Activated CD4-positive, alpha-beta T cell treated with anti-CD3 and anti-CD28 coated beads, Interleukin-2, amount 50 U/mL, for 24 hours (primary cell): Measurements from ENCODE around the gene RPL5.

ENCODE experiments used
- DNase-seq, 2 donors: peaks; one replicate each; pipeline ENCODE4 v3.0.0-alpha.2; 2020; ENCODE audit warnings: low read depth in 1 of 2, low spot score in 1 of 2

The RPL5 gene

DNA sequence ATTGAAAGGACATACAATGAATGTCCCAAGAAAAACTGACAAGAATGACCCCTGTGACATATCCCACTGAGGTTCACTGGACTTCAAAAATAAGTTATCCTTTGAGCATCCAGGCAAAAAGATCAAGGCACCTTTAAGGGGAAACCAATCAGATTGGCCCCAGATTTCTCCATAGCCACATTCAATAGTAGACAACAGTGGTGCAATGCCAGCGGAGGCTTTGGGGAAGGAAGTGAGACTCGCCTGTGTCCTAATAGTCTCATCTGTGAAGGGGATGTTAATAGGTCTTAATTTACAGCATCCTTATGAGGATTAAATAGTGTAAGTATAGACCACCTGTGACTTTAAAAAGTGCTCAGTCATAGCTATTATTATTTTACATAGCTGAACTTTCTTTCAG is 21.5 kb downstream of the RPL5 start:
- no peak for DNase-seq

DNA sequence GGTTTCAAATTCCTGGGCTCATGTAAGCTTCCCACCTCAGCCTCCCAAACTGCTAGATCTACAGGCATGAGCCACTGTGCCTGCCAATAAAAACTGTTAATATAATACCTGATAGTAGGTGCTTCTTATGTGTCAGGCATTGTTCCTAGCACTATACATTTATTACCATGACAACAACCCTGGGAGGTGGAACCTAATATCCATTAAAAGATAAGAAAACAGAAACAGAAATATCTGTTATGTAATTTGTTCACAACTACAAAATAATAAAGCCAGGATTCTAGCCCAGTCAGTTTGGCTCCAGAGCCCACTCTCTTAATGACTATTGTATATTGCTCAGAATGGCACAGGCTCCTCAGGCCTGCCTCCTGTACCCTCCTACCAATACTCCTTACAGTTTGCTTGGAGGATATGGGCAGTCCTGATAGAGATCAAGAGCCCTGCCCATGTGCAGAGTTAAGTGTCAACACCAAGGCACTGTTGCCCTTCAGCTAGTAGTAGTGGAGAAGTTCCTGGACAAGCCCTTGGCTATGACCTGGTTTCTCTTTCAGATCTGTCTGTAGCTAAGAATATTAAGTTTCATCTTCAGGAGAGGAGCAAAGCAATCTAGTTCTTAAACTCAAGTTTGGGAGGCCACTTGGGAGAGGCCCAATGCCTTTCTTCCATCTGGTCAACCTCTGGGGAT is 22.4 kb downstream of the RPL5 start:
- DNase-seq = no peak

DNA sequence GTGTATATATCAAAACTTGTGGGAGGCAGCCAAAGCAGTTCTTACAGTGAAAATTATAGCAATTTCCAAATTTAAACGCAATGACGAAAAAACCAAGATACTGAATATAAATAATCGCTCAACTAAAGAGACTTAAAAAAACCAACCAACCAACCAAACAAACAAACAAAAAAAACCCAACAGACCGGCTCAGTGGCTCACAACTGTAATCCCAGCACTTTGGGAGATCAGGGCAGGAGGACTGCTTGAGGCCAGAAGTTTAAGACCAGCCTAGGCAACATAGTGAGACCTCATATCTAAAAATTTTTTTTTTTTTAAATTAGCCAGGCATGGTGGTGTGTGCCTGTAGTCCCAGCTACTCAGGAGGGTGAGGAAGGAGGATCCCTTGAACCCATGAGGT is 23.4 kb downstream of the RPL5 start:
- DNase-seq = no peak

DNA sequence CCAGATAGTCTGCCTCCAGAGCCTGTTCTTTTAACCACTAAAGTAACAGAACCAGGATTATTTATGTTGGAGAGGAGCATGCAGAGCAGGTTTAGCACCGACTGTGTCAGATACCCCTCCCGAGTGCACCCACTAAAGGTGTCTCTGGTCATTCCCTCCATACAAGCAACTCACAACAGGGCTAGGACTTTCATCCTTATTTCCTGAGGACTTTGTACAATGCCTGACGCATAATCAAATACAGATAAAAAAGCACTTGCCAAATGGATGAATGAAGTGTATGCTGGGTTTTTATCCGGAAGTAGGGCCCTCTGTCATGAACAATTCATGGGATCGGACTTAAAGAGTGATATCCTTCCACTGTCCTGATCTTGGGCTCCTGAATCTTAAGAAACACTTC is 26.0 kb downstream of the RPL5 start:
- no peak for DNase-seq

DNA sequence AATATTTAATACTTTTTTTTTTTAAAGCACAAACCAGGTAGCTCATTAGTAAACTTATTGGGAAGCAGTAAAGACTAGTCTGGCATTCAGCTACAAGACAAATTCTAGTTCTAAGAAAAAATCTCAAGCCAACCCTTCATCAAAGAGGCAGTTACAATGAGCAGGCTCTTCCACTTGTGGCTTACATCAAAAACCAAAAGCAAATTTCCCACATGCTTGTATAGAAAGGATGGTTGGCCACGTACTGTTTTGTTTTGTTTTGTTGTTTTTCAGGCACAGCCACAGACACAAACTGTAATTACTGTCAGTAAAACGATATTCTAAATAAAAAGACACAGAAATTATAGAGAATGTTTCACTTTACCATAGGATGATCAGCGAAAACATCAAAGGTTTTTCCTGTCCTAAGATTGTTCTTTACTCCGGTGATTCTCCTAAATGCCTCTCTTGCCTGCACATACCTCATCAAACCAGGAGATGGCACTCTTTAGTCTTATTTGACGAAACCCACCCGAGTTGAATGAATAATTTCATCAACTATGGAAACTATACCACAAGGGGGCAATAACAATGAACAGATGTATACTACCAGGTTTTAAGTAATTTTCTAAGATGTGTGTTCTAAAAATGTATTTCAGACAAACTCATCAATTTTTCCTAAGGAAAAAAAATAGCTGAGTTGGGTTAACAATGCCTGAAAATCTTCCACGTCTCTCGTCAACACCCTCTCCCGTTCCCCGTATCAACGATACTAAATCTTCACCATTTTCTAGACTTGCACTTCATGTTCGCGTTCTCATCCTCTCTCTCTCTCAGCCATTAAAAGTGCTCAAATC is 26.9 kb downstream of the RPL5 start:
- DNase-seq = peak in 1 of 2 donors; percentile 63

DNA sequence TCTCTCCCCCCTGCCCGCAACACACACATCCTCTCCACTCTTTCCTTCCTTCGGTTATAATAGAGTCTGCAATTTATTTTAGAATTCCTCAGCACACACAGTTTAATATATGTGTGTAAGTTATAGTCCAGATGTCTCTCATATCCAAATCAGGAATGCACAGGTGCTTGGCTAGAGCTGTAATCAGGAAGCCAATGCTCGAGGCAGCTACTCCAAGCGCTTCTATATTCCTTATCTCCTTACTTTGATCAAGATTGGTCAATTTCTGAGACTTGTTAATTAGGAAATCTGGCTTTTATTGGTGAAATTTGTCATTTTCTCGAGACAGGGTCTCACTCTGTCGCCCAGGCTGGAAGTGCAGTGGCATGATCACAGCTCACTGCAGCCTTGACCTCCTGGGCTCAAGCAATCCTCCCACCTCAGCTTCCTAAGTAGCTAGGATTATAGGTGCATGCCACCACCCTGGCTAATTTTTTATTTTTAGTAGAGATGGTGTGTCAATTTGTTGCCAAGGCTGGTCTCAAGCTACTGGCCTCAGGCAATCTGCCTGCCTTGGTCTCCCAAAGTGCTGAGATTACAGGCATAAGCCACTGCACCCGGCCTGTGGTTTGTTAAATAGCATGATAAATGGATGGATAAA is 27.7 kb downstream of the RPL5 start:
- no peak for DNase-seq

DNA sequence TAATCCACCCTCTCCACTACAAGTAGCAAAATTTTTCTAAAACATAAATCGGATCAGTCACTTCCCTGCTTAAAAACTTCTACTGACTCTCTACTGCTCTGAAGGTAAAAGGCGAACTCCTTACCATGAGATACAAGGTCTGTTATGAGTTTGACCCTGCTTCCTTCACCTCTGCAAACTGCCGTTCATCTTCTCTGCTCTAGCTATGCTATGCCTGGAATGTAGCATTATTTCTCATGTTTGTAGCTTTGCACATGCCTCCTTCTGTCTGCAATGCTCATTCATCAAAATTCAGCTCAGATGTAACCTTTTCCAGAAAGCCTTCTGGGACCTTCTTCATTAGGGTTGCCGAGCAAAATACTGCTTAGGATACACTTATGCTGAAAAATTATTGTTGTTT is 30.8 kb downstream of the RPL5 start:
- no peak for DNase-seq

DNA sequence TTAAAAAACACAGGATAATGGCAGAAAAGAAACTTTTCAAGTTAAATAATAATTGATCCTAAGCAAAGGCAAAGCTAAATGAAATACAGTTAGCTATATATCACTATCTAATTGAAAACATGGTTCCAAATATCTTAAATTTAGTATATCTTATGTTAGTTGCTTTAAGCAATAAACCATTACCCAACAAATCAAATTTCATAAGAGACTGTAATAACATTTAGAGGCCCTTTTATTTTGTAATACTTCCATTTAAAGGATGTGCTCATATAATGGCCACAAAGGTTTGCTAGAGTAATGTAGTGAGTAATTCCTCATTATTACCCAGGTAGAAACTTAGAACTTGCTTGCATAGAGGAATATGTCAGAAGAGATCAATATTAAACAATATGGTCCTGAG is 32.3 kb downstream of the RPL5 start:
- no peak for DNase-seq

DNA sequence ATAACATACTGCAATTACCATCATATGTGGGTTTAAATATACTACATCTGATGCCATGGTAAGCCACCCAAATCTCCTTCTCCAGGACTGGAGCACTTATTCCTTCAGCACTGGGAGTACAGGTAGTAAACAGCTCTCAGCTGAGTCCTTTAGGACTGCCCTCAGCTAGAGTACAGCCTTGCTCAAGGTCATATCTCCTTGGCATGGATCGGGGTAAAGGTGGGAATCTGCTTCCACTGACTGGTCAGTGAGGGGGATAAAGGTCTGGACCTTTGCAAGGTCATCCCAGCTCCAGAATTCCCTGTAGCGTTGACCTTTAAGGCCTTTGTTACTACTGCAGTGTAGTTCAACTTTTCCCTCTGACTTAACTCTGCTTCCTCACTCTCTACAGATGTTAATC is 38.8 kb downstream of the RPL5 start:
- DNase-seq = no peak

DNA sequence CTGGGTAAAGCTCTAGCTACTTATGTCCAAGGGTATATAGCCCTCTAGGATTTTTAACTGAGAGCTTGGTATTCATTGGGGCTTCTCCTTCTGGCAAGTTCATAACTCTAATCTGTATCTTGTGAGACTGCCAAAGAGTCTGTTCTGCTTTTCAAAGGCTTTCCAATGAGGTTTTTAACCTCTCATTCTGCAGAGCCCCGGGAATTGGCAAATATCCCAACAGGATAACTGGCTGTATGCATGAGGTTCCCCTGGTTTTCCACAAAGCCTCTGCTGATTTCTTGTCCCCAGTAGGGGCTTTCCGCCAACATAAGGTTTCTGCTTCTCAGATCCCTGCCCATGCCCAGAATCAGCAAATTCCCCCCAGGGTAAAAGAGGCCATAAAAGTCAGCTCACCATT is 40.9 kb downstream of the RPL5 start:
- DNase-seq = no peak

DNA sequence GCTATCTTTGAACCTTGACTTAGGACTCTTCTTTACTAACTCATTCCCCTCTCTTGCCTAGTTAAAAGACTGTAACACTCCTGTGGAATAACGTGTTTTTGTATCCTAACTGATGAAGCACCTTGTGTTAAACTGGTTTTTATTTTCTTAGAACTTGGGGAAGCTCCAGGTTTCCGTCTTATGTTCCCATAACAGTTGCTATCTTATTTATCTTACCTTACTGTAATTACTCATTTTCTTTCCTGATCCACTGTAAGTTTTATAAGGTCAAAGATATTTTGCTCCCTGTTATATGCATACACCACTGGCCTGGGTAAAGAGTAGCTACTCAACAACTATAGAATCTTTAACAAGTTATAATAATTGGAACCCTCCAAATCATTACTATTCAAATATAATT is 43.1 kb downstream of the RPL5 start:
- no peak for DNase-seq

DNA sequence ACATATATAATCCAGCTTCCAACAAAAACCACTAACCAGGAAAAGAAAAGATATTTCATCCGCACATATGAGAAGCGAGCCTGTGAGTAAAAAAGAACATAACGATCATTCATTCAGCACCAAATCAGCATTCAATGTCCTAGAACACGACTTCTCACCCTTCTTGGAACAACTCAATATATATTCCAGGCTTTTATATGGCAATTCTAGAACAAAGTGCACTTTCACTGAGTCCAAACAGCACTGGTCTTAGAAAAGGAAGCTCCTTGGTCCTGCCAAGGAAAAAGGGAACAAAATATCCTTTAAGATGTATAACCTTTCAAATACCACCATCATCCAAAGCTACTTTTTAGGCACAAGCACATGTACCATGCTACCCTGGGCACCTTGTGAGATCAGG is 44.5 kb downstream of the RPL5 start:
- DNase-seq = no peak

DNA sequence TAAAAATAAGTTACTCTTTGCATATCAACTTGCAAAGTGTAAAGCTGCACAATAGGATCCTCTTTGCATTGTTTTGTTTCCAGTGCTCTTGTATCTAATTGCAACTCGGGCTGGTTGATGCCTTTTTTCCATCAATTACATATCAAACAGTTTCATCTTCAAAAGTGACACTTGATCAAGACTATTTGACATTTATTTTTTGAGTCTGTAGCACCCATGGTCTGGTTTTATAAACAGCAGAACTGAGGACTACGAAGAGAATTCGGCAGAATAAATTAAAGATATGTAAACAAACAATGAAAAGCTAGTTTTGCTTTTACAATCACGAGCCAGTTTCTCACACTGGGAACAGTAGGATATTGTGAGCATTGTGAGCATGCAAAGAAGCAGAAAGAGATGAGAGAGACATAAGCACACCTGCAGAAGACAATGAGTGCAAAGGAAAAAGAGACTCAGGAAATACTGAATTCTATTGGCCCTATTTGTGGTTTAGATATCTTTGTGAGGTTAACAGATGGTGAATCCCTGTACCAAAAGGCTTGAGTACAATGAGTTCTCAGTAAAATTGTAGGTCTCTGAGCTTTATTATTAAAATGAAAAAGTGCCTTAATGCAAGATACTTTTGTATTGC is 45.4 kb downstream of the RPL5 start:
- no peak for DNase-seq

DNA sequence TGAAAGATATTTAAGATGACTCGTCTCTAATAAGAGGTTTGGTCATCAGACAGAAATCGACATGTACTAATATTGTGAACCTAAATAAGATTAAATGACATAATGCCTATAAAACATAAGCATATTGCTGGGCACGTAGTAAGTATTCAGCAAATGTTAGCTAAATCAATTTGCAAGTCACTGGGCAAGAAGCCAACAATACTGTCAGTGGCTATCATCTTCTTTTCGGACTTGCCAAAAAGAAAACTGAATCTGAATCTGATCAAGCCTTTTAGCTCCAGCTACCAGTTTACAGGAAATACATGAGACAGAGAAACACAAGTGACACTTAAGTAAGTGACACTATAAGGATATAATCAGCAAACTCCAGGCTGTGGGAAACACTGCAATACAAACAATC is 46.0 kb downstream of the RPL5 start:
- no peak for DNase-seq

DNA sequence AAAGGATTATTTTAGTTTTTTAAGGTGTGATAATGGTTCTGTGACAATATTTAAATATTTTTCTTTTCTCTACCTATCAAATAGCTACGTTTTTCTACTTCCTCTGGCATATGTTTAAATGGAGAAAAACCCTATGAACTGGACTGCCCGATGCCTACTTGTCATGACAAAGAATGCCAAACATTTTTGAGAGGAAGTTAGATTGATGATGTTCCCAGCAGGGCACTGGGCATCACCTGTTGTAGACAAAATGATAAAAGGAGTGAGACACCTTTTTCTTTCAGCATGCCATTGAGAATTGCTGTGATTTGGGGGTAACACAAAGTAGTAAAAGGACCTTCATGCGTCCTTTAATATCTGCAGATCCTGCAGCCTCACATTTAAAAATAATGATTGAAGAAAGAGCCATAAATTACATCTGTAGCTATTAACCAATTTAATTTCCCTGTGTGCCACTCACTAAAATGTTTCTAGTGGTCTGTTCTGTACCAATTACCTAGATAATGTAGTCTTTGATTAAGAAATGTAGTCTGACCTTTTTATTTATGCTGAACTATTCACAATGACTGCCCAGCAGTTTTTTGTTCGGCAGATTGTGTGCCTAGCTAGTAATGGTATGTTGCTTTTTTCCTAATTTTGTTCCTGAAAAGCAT is 47.6 kb downstream of the RPL5 start:
- DNase-seq = no peak

DNA sequence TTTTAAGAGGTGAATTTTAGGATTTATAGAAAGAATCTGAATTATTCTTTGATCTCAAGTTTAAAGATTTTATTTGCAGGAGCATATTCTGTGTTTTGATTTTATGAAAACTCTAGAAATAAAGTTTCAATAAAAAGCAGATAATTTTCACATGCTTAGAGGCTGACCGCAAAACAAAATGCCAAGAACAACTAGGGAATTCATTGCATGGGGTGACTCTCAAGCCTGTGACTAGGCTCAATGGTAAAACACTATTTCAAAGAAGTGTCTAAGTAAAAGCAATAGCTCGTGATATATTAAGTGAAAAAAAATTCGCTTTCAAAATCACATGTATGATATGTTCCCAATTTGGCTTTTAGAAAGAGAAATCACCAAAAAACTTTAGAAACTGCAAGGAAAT is 49.6 kb downstream of the RPL5 start:
- DNase-seq = no peak

DNA sequence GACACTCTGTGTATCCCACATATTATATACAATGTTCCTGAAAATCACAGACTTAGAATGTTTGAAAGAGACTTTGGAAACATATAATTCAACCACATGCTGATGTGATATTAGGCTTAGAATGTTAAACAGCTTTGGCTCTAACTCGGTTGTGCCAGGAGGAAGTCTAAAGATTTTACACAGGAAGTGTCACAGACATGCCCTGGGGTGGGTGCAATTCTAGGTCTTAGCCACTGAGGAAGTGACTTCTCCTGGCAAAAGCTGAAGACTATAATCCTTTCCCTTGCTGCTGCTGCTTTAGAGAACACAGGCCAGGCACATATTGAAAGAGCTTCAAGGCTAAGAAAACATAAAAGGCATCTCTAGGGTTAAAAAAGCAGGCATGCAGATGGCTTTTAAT is 51.0 kb downstream of the RPL5 start:
- peak in 1 of 2 donors; percentile 21 for DNase-seq

DNA sequence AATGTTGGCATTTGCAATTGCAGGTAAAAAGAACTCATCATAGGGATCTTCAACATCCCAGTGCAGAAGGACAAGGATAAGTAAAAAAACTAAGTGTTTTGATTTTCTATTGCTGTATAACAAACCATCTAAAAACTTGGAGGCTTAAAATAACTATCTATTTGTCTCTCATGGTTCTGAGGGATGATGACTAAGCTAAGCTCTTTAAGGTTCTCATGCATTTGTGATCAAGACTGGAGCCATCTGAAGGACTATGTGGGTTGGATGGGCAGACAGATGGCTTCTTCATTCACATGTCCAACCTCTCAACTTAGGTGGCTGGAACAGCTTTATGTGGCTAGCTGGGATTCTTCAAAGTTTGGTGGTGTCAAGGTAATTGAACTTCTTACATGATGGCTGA is 51.5 kb downstream of the RPL5 start:
- DNase-seq = no peak

DNA sequence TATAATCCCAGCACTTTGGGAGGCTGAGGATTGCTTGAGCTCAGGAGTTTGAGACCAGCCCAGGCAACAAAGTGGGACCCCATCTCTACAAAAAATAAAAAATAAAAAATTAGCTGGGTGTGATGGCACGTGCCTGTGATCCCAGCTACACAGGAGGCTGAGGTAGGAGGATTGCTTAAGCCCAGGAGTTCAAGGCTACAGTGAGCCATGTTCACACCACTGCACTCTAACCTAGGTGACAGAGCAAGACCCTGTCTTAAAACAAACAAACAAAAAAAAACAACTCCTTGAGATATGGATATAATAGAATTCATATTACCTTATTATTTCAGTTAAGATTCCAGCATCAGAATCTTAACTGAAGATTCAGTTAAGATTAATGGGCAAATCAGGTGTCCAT is 52.4 kb downstream of the RPL5 start:
- no peak for DNase-seq

DNA sequence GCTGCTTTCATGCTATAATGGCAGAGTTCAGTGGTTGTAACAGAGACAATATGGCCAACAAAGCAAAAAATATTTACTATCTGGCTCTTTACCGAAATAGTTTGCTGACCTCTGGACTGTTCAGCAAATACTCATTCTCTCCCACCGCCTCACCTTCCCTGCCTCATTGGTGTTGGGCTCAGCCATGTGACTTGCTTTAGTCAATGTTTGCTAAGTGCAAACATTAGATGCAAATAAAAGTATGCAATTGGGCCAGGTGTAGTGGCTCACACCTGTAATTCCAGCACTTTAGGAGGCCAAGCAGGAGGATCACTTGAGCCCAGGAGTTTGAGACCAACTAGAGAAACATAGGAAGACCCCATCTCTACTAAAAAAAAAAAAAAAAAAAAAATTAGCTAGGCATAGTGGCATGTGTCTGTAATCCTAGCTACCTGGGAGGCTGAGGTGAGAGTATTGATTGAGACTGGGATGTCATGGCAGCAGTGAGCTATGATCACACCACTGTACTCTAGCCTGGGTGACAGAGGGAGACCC is 55.1 kb downstream of the RPL5 start:
- DNase-seq = no peak

DNA sequence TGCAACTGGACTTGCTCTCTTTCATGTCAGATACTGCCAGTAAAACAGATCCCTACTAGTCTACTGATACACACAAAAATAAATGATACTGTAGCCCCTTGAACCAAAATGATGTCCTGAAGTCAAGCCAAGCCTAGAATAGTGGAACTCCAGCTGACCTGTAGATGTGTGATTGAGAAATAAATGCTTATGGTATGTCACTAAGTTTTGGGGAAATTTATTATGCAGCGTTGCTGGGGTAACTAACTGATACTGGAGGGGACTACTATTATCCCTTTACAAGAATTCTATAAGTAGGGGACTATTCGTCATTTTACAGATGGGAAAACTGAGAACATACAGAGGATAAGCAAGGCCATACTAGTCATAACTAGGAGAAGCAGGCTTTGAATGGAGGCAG is 55.6 kb downstream of the RPL5 start:
- DNase-seq = no peak
